GM19438 (cell line): ENCODE data around the gene GNAT1.

Experiments used
- ATAC-seq: cut with Tn5 transposase; IDR thresholded peaks from one replicate; pipeline ENCODE4 v1.9.1; 2021; ENCODE audit warnings: low read depth; ENCODE audit not compliant: unreplicated experiment

GNAT1 gene

GRCh38 chr3:50162034-50162883 is 29.2 kb upstream of the GNAT1 start:
- ATAC-seq: no peak

DNA sequence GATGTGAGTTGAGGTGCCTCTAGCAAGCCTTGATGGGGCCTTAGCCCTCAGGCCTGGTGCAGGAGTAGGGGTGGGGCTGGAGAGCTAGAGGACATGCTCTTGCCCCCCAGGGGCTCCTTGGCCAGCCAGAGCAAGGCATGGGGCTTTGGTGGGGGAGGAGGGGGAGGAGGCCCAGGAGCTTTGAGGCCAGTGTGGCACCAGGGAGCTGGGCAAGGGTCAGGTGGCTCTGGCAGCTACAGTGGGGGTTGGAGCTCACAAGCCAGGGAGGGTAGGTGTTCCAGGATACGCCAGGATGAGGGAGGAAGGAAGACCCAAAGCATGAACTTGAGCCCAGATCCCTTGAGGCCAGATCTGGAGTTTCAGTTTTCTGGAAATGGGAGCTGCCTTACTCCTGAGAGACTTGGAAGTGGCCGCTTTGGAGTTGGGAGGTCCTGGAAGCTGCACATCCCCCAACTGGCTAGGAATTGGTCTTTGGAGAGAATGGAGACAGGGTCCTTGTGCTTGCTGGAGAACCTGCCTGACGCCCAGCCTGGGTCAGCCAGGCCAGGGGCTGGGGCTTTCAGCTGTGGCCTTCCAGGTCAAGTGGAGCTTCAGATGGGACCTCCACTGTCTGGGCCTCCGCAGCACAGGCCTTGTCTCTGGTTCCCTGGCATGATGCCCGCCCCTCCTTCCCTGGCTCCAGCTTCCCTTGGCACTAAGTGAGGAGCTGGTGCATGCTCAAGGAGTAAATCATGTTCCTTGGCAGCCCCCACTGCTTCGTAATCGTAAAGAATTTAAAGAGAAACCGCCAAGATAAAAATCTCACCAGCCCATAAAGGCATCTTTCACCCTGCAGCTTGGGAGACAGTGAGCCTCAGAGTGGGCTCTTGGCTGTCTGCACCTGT is 27.6 kb upstream of the GNAT1 start:
- ATAC-seq: no peak

DNA sequence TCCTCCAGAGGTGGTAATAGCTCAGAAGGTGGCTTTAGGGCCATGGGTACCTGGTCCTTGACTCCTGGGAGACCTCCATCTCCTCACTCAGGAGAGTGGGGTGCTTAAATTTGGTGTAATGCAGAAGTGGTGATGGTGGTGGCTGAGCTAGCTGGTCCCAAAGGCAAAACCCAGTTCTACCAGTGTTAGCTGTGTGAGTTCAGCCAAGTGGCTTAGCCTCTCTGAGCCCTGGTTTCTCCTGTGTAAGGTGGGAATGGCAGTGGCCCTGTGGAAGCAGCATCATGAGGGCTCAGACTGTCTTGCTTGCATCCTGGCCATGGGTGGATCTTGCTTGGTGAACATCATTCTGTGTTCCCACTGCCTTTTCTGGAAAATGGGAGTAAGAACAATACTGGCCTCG is 26.9 kb upstream of the GNAT1 start:
- ATAC-seq: no peak

DNA sequence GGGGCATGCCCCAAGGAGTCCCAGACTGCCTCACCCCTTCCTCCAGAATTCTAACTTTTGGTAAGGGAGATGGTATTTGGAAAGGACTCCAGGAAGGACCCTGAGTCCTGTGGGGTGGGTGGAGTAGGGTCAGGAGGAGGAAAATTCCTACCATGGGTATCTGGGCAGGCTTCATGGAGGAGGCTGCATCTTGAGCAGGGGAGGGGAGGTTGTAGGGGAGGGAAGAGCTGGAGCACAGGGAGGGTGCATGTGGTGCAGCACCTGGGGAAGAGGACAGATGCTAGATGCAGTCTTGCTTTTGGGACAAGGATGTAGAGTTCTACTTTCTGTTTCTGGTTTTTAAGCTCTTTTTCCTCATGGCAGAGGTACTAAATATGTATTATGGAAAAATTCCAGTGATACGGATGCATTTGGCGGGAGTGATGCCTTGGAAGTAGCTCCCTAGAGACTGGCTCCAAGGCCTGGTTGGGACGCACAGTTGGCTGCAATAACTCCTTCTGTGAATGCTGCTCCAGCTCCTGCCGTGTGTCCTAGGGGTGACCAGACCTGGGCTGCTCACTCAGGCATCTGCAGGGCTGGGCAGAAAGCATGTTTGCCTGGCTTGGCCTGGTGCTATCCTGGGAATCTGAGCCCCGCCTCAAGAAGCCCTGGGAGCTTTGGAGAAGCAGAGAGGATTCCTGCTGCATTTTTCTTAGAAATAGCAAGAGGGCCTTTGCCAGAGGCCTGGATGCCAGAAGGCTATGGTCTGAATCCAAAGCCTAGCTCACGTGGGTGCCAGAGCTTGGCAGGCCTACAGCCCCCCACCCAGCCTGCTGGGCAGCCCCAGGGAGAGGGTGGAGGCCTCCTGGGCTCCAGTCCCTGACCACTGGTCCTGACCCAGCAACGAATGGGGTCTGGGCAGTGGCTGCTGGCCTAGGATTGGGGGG is 26.2 kb upstream of the GNAT1 start:
- no peak for ATAC-seq

DNA sequence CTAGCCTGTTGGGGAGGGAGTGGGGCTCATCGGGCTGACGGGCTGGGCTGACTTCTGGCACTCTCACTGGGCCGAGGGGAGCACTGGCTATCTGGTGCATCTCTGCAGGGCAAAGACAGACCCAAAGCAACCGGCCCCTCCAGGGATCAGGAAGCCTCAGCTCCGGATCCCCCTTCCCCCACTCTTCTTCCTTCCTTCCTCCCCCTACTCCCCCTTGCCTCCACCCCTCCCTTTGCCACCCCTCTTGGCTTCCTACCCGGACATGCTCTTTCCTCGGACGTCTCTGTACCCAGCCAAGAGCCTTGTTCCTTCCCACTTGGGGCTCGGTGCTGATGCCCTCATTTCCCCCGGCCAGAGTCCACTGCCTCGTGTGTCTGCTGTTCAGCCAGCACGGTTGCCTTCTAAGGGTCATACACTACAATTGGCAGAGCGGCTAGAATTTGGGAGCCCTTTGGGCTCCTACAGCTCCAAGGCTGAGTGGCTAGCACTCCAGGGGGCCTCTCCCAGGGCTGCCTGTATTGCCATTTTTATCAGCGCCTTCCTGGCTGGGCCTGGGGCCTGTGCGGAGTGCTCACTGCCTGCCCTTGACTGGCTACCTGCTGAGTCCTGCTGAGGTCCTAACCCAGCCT is 25.4 kb upstream of the GNAT1 start:
- ATAC-seq: no peak

DNA sequence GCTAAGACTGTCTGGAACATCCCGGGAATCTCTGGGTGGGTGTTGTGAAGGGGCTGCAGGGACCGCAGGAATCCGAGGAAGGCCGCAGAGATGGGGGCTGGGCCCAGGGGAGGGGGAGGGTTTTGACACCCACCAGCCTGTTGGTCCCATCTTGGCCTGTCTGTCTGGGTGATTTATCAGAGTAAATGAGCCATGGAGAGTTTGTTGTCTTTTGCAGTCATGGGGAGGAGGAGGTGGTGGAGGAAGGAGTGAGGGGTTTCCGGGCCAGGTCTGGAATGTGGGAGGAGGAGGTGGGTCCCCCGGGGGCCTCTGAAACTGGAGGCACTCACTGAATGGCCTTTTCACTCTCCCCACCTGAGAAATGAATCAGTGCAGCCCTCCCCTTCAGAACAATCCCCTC is 24.8 kb upstream of the GNAT1 start:
- ATAC-seq: no peak

DNA sequence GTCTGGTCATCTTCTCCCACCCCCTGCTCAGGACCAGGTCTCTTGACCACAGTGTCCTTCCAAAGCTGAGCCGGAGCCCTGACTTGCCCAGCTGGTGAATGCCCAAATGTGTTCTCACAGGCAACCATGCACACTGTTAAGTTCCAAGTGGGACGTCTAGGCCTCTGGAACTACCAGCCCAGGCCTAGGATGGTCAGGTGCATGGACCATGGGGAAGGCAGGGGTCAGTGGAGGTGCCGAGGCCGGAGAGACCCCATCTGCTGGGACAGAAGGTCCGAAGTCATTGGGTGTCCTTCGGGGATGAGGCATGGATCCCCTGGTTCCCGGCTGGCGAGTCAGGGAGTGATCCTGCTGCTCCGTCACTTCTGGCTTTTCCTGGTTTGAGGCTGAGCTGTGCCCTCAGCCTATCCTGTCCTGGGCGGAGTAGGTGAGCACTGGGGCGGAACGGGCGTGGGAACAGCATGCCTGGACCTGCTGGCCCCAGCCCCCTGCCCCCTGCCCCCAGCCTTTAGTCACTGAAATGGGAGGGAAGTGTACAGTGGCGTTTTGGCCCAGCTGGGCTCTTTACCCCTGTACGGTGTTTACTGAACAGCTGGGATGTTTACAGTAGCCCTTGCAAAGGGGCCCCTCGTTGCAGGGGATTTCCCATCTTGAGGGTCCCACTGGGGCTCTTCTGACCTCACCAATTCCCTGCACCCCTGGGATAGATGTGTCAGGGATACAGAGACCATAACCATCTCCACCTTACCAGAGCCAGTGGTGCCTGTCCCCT is 24.2 kb upstream of the GNAT1 start:
- no peak for ATAC-seq

DNA sequence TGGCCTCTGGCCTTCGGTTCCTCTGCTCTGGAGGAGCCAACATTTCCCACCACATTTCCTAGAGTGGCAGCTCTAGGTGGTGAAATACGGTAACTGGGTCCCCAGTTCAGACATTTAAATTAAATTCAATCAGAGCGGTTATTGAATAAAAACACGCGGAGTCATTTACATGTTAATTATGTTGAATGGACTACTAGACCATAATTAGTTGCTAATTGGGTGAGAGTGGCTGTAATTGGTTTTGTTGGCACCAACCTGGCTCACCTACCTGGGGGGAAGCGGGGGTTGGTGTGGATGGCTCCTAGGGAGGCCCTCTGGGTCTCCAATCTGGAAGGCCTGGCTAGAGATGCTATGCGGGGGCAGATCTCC is 23.6 kb upstream of the GNAT1 start:
- ATAC-seq: no peak

DNA sequence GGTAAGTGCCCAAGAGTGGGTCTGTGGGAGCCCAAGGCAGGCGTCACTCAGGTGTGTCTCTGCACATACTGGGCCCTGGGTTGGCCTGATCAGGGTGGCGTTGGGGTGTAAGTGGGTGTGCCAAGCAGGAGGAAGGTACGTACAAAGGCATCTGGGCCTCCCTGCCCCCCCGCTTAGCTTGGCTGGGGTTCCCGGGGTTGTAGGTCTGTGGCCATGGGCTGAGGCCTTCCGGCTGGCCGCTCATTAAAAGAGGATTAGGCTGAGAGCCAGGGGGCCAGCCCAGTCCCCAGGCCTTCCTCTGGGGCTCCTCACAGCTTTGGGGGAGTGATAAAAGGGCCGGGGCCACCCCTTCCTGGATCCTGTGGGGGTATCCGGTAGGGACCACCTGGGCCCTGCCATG is 23.0 kb upstream of the GNAT1 start:
- ATAC-seq: no peak

DNA sequence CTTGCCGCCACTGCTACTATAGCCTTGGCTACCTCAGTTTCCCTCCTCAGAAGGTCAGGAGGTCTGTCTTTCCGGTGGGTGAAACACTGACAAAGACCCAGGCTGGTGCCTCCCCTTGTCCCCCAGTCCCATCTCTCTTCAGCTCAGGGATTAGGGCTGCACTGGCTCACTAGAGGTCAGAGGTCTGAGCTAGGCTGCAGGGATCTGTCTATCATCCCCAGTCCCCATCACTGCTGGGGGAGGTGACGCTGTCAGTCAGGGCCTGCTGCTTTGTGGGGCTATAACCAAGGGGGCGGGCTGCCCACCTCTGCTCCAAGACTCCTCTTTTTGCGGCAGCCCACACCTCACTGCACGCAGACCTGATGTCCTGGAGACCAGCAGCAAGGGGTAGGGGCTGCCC is 22.6 kb upstream of the GNAT1 start:
- ATAC-seq: no peak

DNA sequence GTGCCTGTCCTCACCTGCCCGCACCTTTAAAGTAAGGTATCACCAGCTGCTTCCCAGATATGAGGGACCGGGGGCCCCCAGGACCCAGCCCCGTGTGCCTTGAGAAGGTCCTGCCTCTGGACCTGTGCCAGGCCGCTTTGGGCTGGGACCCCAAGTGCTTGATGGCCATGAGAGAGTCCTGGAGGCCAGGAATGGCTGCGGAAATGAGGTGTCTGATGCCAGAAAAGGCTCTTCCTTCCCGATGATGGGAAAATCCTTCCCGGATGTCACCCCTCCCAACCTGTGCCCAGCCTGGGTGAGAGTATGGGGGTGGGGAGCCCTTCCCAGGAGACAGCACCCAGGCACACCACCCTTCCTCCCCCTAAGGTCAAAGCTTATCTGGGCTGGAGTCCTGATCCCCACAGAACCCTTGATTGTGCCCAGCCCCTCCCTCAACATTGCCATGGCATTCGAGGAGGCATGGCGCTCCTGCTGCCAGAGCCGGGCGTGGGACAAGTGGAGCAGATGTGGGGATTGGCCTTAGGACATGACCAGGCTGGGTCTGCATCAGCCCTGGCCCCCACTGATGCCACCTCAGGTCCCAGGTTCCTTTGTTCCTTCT is 22.1 kb upstream of the GNAT1 start:
- ATAC-seq: no peak

DNA sequence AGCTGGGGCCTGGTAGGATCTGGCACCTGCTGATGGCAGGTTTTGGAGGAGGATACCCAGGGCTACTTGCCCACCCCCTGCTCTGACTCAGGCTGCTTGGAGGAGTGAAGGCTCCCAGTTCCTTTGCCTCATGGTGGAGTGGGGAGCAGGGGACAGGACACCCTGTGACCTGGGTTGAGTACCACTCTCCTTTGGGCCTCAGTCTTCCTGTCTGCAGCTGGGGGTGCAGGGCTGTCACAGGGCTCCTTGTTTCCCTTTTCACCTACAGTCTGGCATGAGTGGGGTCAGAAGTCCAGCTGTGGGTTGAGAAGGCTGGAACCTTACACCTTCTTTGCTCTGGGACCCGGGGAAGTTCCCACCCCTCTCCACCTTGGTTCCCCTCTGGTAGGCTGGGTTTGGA is 21.6 kb upstream of the GNAT1 start:
- no peak for ATAC-seq

GRCh38 chr3:50170689-50171088 is 20.7 kb upstream of the GNAT1 start:
- no peak for ATAC-seq

DNA sequence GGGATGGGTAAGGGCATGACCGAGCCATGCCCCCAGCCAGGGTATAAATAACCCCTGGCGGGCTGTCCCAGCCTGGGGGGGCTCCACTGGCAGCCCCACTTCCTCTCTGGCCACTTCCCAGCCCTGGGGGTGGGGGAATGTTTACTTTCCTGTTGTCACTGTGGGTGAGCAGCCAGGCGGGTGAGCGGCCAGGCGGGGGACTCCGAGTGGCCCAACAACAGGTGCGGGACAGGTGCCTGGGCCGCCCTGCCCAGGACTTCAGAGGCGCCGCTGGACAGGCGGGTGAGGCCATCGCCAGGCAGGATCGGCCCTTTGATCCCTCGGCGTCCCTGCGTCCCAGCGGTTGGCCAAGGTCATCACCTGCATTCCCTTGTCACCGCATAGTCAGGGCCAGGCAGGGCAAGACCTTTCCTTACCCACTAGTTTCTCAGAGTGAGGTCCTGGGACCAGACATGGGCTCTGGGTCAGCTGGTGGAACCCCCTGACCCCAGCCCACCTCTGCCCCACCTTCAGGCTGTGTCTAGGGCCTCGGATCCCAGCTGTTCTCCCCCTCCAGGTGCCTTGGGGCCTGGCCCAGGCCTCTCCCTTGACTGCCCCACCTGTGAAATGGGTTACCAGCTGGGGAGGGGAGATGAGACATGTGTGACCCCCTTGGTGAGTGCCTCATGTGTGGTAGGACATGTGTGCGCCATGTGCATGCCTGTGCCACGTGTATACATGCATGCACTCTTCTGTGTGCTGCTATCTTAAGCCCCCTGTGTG is 19.7 kb upstream of the GNAT1 start:
- no peak for ATAC-seq

DNA sequence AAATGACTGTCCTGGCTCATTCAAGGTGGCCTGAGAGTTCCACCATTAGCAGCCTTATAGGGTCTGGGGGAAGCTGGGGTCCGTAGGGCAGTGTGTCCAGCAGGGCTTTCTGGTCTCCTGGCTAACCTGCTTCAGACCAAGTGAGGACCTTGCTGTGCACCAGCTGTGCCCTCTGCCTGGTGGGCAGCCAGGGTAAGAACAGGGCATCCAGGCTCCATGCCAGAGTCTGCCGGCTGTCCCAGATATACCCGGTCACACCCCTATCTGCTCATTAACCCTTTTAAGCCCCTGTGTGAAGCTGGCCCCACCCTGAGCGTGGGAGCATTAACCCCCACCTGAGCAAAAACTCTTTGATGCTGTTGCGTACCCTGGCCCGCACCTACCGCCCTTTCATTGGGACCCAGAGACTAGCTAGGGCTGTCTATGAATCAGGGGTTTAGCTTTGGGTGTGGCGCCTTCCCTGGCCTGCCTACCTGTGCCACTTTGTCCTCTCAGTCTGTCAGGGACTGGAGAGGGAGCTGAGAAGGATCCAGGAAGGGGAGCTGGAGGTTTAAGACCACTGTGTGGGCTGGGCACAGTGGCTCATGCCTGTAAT is 18.7 kb upstream of the GNAT1 start:
- no peak for ATAC-seq

DNA sequence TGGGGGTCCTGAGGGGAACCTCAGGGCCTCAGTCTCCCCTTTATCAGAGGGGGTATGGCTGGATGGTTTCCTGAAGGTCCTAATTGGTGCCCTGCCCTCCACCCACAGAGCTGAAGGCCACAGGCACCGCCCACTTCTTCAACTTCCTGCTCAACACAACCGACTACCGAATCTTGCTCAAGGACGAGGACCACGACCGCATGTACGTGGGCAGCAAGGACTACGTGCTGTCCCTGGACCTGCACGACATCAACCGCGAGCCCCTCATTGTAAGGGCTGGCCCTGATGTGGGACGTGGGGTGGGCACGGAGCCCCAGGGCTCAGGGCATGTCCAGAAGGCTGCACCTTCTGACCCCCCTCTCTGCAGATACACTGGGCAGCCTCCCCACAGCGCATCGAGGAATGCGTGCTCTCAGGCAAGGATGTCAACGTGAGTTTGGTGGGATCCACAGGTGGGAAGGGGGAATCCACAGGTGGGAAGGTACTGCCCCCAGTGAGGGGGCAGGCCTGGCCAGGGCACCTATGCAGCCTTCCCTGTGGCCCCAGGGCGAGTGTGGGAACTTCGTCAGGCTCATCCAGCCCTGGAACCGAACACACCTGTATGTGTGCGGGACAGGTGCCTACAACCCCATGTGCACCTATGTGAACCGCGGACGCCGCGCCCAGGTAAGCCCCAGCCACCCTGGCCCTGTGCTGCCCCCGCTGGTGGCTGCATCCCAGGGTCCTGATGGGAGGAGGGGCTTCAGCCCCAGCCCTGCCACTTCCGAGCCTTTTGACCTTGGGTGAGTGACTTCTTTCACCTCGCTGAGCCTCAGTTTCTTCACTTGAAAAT is 17.5 kb upstream of the GNAT1 start:
- ATAC-seq: no peak

DNA sequence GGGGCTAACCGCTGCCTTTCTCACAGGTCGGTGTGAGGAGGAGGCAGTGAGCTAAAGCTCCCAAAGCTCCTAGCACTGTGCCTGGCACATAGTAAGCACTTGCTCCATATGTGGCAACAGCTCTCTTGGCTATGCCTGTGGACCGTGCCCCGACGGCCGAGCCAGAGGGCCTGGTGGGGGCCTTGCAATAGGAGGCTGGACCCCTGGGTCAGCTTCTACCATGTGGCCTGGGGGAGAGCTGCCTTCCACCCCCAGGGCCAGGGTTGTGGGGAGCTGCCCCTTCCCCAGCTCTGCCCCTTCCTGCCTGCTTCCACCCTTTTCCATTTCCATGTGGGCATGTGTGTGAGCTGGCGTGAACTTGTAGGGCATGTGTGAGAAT is 16.9 kb upstream of the GNAT1 start:
- no peak for ATAC-seq
